AG04450 (cell line): ENCODE data around the gene MAML2. TPM values are rescaled to one million over a fixed set of nuclear protein-coding genes. Genes with fewer than 3 reads are reported as not detected.

Source experiments
- CTCF ChIA-PET: fragments of 300-600, 350-600 bp; formaldehyde crosslinking; extraction: SDS; loops from one replicate; lab custom pipeline; 2022; ENCODE audit warnings: antibody characterized with exemption, inconsistent platforms; lab: Charles Lee
- POLR2A ChIA-PET: fragments of 350-600 bp; formaldehyde crosslinking; extraction: SDS; loops from one replicate; lab custom pipeline; 2021; ENCODE audit warnings: antibody characterized with exemption, inconsistent platforms; lab: Yijun Ruan, JAX
- DNase-seq: peaks from one replicate; pipeline ENCODE4 v3.0.0-alpha.2; 2011; ENCODE audit warnings: low read depth, low spot score
- H3K27ac ChIP-seq: one replicate; pipeline ENCODE4 v1.5.1; 2012; ENCODE audit warnings: low read depth, low read length, control low read depth
- H3K27me3 ChIP-seq: one replicate; pipeline ENCODE4 v1.6.0; 2012; ENCODE audit warnings: low read length; ENCODE audit not compliant: control insufficient read depth, insufficient read depth
- H3K4me3 ChIP-seq: 2 replicates; pipeline ENCODE4 v1.5.1; 2011; ENCODE audit warnings: mild to moderate bottlenecking, low read depth, low read length, control low read depth
- H3K9me3 ChIP-seq: 2 replicates; pipeline ENCODE4 v1.5.1; 2012; ENCODE audit warnings: low read length; ENCODE audit not compliant: control insufficient read depth, insufficient read depth
- polyA plus RNA-seq: library from polyadenylated mRNA; depleted of rRNA; stranded (reverse); fragments of >200 nt; gene quantifications from 2 replicates; pipeline ENCODE4 v1.2.3, GENCODE V29; 2011
- TF ChIP-seq, protein P1 (sequence below): IDR thresholded peaks from 2 replicates; pipeline ENCODE4 v1.5.1; 2011; ENCODE audit warnings: low read depth, low read length, control low read depth, inconsistent platforms

The MAML2 gene
- polyA plus RNA-seq, 1 experiment, result 23.0 TPM

DNA sequence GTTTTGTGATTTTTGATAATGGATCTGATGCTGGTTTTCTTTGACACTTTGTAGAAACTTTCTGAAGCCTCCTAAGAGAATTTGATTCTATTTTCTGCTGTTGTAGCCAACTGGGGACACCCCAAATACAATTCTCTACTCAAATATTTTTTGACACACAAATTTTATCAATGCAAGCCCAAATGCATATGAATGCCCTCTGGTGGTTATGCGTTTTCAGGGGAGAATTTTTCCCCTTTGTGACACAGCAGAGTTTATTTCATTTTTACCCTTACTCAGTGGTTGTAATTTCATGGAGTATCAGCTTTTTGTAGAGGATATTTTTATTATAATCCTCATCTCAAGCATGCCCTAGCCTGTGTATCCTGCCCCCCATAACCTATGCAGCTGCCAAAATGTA is 374.4 kb downstream of the MAML2 start:
- Histone ChIP-seq H3K4me3 (no peak overlapping the region), H3K9me3 (no peaks in the 10 kb centered on the region), H3K27ac (no peak overlapping the region), H3K27me3 (no peaks in the 10 kb centered on the region)
- TF ChIP-seq, protein P1, sequence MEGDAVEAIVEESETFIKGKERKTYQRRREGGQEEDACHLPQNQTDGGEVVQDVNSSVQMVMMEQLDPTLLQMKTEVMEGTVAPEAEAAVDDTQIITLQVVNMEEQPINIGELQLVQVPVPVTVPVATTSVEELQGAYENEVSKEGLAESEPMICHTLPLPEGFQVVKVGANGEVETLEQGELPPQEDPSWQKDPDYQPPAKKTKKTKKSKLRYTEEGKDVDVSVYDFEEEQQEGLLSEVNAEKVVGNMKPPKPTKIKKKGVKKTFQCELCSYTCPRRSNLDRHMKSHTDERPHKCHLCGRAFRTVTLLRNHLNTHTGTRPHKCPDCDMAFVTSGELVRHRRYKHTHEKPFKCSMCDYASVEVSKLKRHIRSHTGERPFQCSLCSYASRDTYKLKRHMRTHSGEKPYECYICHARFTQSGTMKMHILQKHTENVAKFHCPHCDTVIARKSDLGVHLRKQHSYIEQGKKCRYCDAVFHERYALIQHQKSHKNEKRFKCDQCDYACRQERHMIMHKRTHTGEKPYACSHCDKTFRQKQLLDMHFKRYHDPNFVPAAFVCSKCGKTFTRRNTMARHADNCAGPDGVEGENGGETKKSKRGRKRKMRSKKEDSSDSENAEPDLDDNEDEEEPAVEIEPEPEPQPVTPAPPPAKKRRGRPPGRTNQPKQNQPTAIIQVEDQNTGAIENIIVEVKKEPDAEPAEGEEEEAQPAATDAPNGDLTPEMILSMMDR, result peak; percentile 45; the same call in 1 of the 2 replicates
- CTCF ChIA-PET, result interaction anchor here (0.6 to 2.2 kb wide), 4 partner anchors 133 to 426 kb away, joined by 3 to 12 read pairs (median 4); partner anchors contain the start of gene MAML2
- POLR2A ChIA-PET, result no interaction called here
- no peak for DNase-seq

DNA sequence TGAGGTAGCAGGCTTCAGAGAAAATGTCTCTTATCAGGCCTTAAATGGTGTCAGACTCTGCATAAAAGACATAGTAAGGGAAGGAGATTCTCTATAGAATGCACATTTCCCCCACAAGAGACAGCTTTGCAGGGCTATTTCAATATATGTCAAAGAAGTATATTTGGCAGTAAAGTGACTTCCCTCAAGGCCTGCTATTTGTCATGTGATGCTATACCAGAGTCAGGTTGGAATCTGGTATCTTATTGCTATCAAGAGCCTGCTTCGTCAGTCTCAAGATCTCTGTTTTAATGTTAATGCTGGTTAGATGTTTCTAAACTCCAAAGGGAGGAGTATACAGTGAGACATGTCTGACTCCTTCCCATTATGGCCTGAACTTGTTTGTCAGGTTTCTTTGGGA is 378.7 kb downstream of the MAML2 start:
- TF ChIP-seq, protein P1, result no peak
- Histone ChIP-seq H3K9me3 (no peaks in the 10 kb centered on the region), H3K27me3 (no peaks in the 10 kb centered on the region), H3K27ac (no peak overlapping the region), H3K4me3 (no peak overlapping the region)
- no peak for DNase-seq
- CTCF ChIA-PET, result no interaction called here
- POLR2A ChIA-PET, result no interaction called here

DNA sequence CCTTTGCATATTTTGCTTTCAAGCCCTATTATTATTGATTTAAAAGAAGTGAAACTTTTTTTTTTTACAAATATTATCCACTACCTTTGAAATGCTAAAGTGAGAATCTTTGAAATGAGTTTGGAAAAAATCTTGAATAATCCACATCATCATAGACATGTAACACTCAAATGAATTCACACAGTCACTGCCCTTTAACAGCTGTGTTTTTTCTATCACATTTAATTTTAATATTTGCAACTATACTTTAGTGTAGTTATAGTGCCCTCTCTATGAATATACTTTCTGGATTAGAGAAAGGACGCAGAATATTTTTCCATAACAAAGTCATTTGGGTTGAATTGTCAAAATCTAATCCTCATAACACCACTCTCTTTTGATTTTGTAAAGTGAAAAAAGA is 381.2 kb downstream of the MAML2 start:
- Histone ChIP-seq H3K27ac (no peak overlapping the region), H3K9me3 (no peaks in the 10 kb centered on the region), H3K27me3 (no peaks in the 10 kb centered on the region), H3K4me3 (no peak overlapping the region)
- TF ChIP-seq, protein P1, result no peak
- DNase-seq, result no peak
- POLR2A ChIA-PET, result no interaction called here
- CTCF ChIA-PET, result no interaction called here

DNA sequence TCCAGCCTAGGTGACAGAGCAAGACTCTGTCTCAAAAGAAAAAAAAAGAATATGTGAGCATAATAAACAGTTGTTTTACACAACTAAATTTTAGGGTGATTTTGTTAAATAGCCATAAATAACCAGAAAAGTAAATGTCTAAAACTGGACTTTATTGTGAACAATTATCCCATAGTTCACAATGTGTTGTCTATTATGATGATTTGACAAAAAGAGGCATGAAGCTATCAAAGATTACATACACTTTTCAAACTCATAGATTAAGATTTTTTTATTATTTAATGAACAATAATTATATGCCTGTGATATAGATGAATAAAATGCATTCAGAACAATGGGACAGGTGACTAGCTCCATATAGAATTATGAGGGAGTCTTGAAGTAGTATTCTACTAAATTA is 392.1 kb downstream of the MAML2 start:
- no peak for DNase-seq
- Histone ChIP-seq H3K9me3 (no peaks in the 10 kb centered on the region), H3K27me3 (no peaks in the 10 kb centered on the region), H3K4me3 (no peak overlapping the region), H3K27ac (no peak overlapping the region)
- ChIA-PET POLR2A (no interaction called here), CTCF (no interaction called here)
- TF ChIP-seq, protein P1, result no peak

DNA sequence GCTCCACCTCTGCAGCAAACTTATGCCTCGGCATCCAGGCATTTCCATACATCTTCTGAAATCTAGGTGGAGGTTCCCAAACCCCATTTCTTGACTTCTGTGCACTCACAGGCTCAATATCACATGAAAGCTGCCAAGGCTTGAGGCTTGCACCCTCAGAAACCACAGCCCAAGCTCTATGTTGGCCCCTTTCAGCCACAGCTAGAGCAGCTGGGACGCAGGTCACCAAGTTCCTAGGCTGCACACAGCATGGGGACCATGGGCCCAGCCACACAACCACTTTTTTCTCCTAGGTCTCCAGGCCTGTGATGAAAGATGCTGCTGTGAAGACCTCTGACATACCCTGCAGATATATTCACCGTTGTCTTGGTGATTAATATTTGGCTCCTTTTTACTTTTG is 394.4 kb downstream of the MAML2 start:
- no peak overlapping the region for H3K27ac ChIP-seq
- TF ChIP-seq, protein P1, result no peak
- H3K9me3 ChIP-seq, result peaks cover 9% of the 10 kb centered on the region
- H3K27me3 ChIP-seq, result no peaks in the 10 kb centered on the region
- ChIA-PET POLR2A (no interaction called here), CTCF (interaction anchor here (1.3 kb wide), 1 partner anchor 113 kb away, joined by 3 read pairs; no protein-coding TSS in a partner anchor)
- no peak overlapping the region for H3K4me3 ChIP-seq
- no peak for DNase-seq
